HEK293 (cell line): ENCODE results near the gene PACSIN2.

Experiments
- HOXD13 ChIP-seq: sonication (generic); formaldehyde crosslinking; IDR thresholded peaks from 2 replicates; pipeline ENCODE4 v1.8.0; 2022; ENCODE audit warnings: missing genetic modification reagents, borderline replicate concordance
- KLF7 ChIP-seq: fragments of 450-650 bp; formaldehyde crosslinking; IDR thresholded peaks from 2 replicates; pipeline ENCODE4 v1.5.1; 2016; ENCODE audit warnings: missing biosample characterization, missing genetic modification characterization, borderline replicate concordance
- KLF9 ChIP-seq: fragments of 450-650 bp; formaldehyde crosslinking; IDR thresholded peaks from 2 replicates; pipeline ENCODE4 v1.5.1; 2016; ENCODE audit warnings: missing biosample characterization, missing genetic modification characterization, low read depth
- MYNN ChIP-seq: fragments of 450-650 bp; formaldehyde crosslinking; IDR thresholded peaks from 2 replicates; pipeline ENCODE4 v1.5.1; 2016; ENCODE audit warnings: missing biosample characterization, missing genetic modification characterization, borderline replicate concordance
- PRDM1 ChIP-seq: fragments of 450-650 bp; formaldehyde crosslinking; IDR thresholded peaks from 2 replicates; pipeline ENCODE4; 2016; ENCODE audit warnings: missing biosample characterization, missing genetic modification characterization
- PRDM6 ChIP-seq: fragments of 450-650 bp; formaldehyde crosslinking; IDR thresholded peaks from 2 replicates; pipeline ENCODE4 v1.5.1; 2017; ENCODE audit warnings: missing biosample characterization, missing genetic modification characterization
- SP3 ChIP-seq: fragments of 450-650 bp; formaldehyde crosslinking; IDR thresholded peaks from 2 replicates; pipeline ENCODE4 v1.5.1; 2016; ENCODE audit warnings: missing biosample characterization, missing genetic modification characterization
- WT1 ChIP-seq: fragments of 450-650 bp; formaldehyde crosslinking; IDR thresholded peaks from 2 replicates; pipeline ENCODE4 v1.5.1; 2016; ENCODE audit warnings: missing biosample characterization, missing genetic modification characterization
- ZBTB17 ChIP-seq: fragments of 450-650 bp; formaldehyde crosslinking; IDR thresholded peaks from 2 replicates; pipeline ENCODE4 v1.5.1; 2016; ENCODE audit warnings: missing biosample characterization, missing genetic modification characterization
- ZBTB21 ChIP-seq: fragments of 450-650 bp; formaldehyde crosslinking; IDR thresholded peaks from 2 replicates; pipeline ENCODE4 v1.5.1; 2017; ENCODE audit warnings: missing biosample characterization, missing genetic modification characterization
- ZBTB6 ChIP-seq: fragments of 450-650 bp; formaldehyde crosslinking; IDR thresholded peaks from 2 replicates; pipeline ENCODE4 v1.5.1; 2017; ENCODE audit warnings: missing biosample characterization, missing genetic modification characterization
- ZBTB7A ChIP-seq: fragments of 450-650 bp; formaldehyde crosslinking; IDR thresholded peaks from 2 replicates; pipeline ENCODE4 v1.5.1; 2016; ENCODE audit warnings: low read depth, missing biosample characterization, missing genetic modification characterization
- ZBTB8A ChIP-seq: fragments of 450-650 bp; formaldehyde crosslinking; IDR thresholded peaks from 2 replicates; pipeline ENCODE4 v1.5.1; 2016; ENCODE audit warnings: missing biosample characterization, missing genetic modification characterization
- ZEB2 ChIP-seq: fragments of 450-650 bp; formaldehyde crosslinking; IDR thresholded peaks from 2 replicates; pipeline ENCODE4 v1.5.1; 2016; ENCODE audit warnings: missing biosample characterization, missing genetic modification characterization
- ZFHX2 ChIP-seq: fragments of 450-650 bp; formaldehyde crosslinking; conservative IDR thresholded peaks from 2 replicates; pipeline ENCODE4 v1.5.1; 2016; ENCODE audit warnings: missing biosample characterization, missing genetic modification characterization
- ZFP69B ChIP-seq: fragments of 450-650 bp; formaldehyde crosslinking; IDR thresholded peaks from 2 replicates; pipeline ENCODE4 v1.5.1; 2016; ENCODE audit warnings: missing biosample characterization, missing genetic modification characterization
- ZIC2 ChIP-seq: fragments of 450-650 bp; formaldehyde crosslinking; IDR thresholded peaks from 2 replicates; pipeline ENCODE4 v1.5.1; 2016; ENCODE audit warnings: missing biosample characterization, missing genetic modification characterization
- ZNF133 ChIP-seq: fragments of 450-650 bp; formaldehyde crosslinking; IDR thresholded peaks from 2 replicates; pipeline ENCODE4 v1.5.1; 2016; ENCODE audit warnings: missing biosample characterization, missing genetic modification characterization
- ZNF140 ChIP-seq: fragments of 450-650 bp; formaldehyde crosslinking; IDR thresholded peaks from 2 replicates; pipeline ENCODE4 v1.5.1; 2016; ENCODE audit warnings: missing biosample characterization, missing genetic modification characterization
- ZNF157 ChIP-seq: fragments of 450-650 bp; formaldehyde crosslinking; IDR thresholded peaks from 2 replicates; pipeline ENCODE4 v1.5.1; 2016; ENCODE audit warnings: missing biosample characterization, missing genetic modification characterization
- ZNF174 ChIP-seq: fragments of 450-650 bp; formaldehyde crosslinking; IDR thresholded peaks from 2 replicates; pipeline ENCODE4 v1.5.0; 2017; ENCODE audit warnings: missing biosample characterization, mild to moderate bottlenecking, missing genetic modification characterization
- ZNF202 ChIP-seq: fragments of 450-650 bp; formaldehyde crosslinking; IDR thresholded peaks from 2 replicates; pipeline ENCODE4 v1.5.1; 2016; ENCODE audit warnings: missing biosample characterization, missing genetic modification characterization, borderline replicate concordance
- ZNF221 ChIP-seq: fragments of 450-650 bp; formaldehyde crosslinking; IDR thresholded peaks from 2 replicates; pipeline ENCODE4 v1.5.1; 2017; ENCODE audit warnings: missing biosample characterization, missing genetic modification characterization, borderline replicate concordance
- ZNF324 ChIP-seq: fragments of 450-650 bp; formaldehyde crosslinking; IDR thresholded peaks from 2 replicates; pipeline ENCODE4 v1.5.1; 2016; ENCODE audit warnings: missing biosample characterization, missing genetic modification characterization
- ZNF416 ChIP-seq: fragments of 450-650 bp; formaldehyde crosslinking; IDR thresholded peaks from 2 replicates; pipeline ENCODE4 v1.5.1; 2016; ENCODE audit warnings: missing biosample characterization, missing genetic modification characterization
- ZNF48 ChIP-seq: fragments of 450-650 bp; formaldehyde crosslinking; IDR thresholded peaks from 2 replicates; pipeline ENCODE4 v1.5.1; 2016; ENCODE audit warnings: missing biosample characterization, missing genetic modification characterization
- ZNF514 ChIP-seq: fragments of 450-650 bp; formaldehyde crosslinking; IDR thresholded peaks from 2 replicates; pipeline ENCODE4 v1.5.1; 2016; ENCODE audit warnings: missing biosample characterization, missing genetic modification characterization
- ZNF544 ChIP-seq: fragments of 450-650 bp; formaldehyde crosslinking; IDR thresholded peaks from 2 replicates; pipeline ENCODE4 v1.5.0; 2017; ENCODE audit warnings: missing biosample characterization, missing genetic modification characterization
- ZNF548 ChIP-seq: fragments of 450-650 bp; formaldehyde crosslinking; IDR thresholded peaks from 2 replicates; pipeline ENCODE4 v1.5.1; 2016; ENCODE audit warnings: missing biosample characterization, missing genetic modification characterization
- ZNF561 ChIP-seq: fragments of 450-650 bp; IDR thresholded peaks from 2 replicates; pipeline ENCODE4 v1.5.1; 2018; ENCODE audit warnings: missing biosample characterization, missing genetic modification characterization, borderline replicate concordance
- ZNF600 ChIP-seq: fragments of 450-650 bp; formaldehyde crosslinking; IDR thresholded peaks from 2 replicates; pipeline ENCODE4 v1.5.1; 2016; ENCODE audit warnings: missing biosample characterization, missing genetic modification characterization
- ZNF610 ChIP-seq: fragments of 450-650 bp; formaldehyde crosslinking; IDR thresholded peaks from 2 replicates; pipeline ENCODE4 v1.5.1; 2016; ENCODE audit warnings: missing biosample characterization, missing genetic modification characterization, borderline replicate concordance
- ZNF621 ChIP-seq: fragments of 450-650 bp; formaldehyde crosslinking; IDR thresholded peaks from 2 replicates; pipeline ENCODE4 v1.5.1; 2017; ENCODE audit warnings: missing biosample characterization, missing genetic modification characterization
- ZNF776 ChIP-seq: fragments of 450-650 bp; formaldehyde crosslinking; IDR thresholded peaks from 2 replicates; pipeline ENCODE4 v1.5.0; 2017; ENCODE audit warnings: missing biosample characterization, missing genetic modification characterization, borderline replicate concordance
- ZNF830 ChIP-seq: fragments of 450-650 bp; IDR thresholded peaks from 2 replicates; pipeline ENCODE4 v1.5.0; 2018; ENCODE audit warnings: missing biosample characterization, missing genetic modification characterization, low read depth, mild to moderate bottlenecking, moderate library complexity
- ZNF843 ChIP-seq: fragments of 450-650 bp; formaldehyde crosslinking; IDR thresholded peaks from 2 replicates; pipeline ENCODE4 v1.5.1; 2016; ENCODE audit warnings: missing biosample characterization, missing genetic modification characterization
- ZSCAN16 ChIP-seq: fragments of 450-650 bp; formaldehyde crosslinking; IDR thresholded peaks from 2 replicates; pipeline ENCODE4 v1.5.1; 2016; ENCODE audit warnings: missing biosample characterization, missing genetic modification characterization
- ZSCAN23 ChIP-seq: fragments of 450-650 bp; formaldehyde crosslinking; IDR thresholded peaks from 2 replicates; pipeline ENCODE4 v1.5.1; 2016; ENCODE audit warnings: missing biosample characterization, missing genetic modification characterization
- TF ChIP-seq, protein P1 (sequence below): fragments of 450-650 bp; formaldehyde crosslinking; IDR thresholded peaks from 2 replicates; pipeline ENCODE4 v1.5.1; 2016; ENCODE audit warnings: missing biosample characterization, missing genetic modification characterization
- TF ChIP-seq, protein P2 (sequence below): fragments of 450-650 bp; formaldehyde crosslinking; IDR thresholded peaks from 2 replicates; pipeline ENCODE4 v1.5.1; 2016; ENCODE audit warnings: missing biosample characterization, missing genetic modification characterization

Gene PACSIN2

GRCh38 chr22:43014316-43014868 lies 557 bp downstream of the PACSIN2 start (continued):
- TF ChIP-seq PRDM6: no peak
- TF ChIP-seq, protein P1, sequence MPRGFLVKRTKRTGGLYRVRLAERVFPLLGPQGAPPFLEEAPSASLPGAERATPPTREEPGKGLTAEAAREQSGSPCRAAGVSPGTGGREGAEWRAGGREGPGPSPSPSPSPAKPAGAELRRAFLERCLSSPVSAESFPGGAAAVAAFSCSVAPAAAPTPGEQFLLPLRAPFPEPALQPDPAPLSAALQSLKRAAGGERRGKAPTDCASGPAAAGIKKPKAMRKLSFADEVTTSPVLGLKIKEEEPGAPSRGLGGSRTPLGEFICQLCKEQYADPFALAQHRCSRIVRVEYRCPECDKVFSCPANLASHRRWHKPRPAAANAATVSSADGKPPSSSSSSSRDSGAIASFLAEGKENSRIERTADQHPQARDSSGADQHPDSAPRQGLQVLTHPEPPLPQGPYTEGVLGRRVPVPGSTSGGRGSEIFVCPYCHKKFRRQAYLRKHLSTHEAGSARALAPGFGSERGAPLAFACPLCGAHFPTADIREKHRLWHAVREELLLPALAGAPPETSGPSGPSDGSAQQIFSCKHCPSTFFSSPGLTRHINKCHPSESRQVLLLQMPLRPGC: no peak
- no peak for TF ChIP-seq ZNF133 (tag by site-specific recombination)
- no peak for TF ChIP-seq ZBTB21 (tag by site-specific recombination)
- TF ChIP-seq ZBTB17: no peak
- no peak for TF ChIP-seq ZNF776
- no peak for TF ChIP-seq ZSCAN16
- TF ChIP-seq KLF7 (tag by site-specific recombination): no peak
- TF ChIP-seq ZNF157 (tag by site-specific recombination): no peak
- TF ChIP-seq ZNF140 (tag by site-specific recombination): no peak
- no peak for TF ChIP-seq ZNF221
- TF ChIP-seq, protein P2, sequence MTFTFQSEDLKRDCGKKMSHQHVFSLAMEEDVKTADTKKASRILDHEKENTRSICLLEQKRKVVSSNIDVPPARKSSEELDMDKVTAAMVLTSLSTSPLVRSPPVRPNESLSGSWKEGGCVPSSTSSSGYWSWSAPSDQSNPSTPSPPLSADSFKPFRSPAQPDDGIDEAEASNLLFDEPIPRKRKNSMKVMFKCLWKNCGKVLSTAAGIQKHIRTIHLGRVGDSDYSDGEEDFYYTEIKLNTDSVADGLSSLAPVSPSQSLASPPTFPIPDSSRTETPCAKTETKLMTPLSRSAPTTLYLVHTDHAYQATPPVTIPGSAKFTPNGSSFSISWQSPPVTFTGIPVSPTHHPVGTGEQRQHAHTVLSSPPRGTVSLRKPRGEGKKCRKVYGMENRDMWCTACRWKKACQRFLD (tag by site-specific recombination): no peak
- TF ChIP-seq ZNF202 (tag by site-specific recombination): no peak
- peak; percentile 70 for TF ChIP-seq KLF9 (tag by site-specific recombination)
- no peak; the same call in 1 of the 2 replicates for TF ChIP-seq ZIC2 (tag by site-specific recombination)
- TF ChIP-seq ZSCAN23 (tag by site-specific recombination): no peak
- no peak for TF ChIP-seq ZNF843 (tag by site-specific recombination)
- TF ChIP-seq ZNF600 (tag by site-specific recombination): no peak
- TF ChIP-seq ZFHX2 (tag by site-specific recombination): no peak
- TF ChIP-seq ZEB2 (tag by site-specific recombination): no peak
- TF ChIP-seq ZNF561: no peak
- peak; percentile 42 for TF ChIP-seq SP3 (tag by site-specific recombination)
- no peak for TF ChIP-seq ZNF48 (tag by site-specific recombination)
- no peak for TF ChIP-seq MYNN (tag by site-specific recombination)
- no peak for TF ChIP-seq PRDM1 (tag by site-specific recombination)
- TF ChIP-seq ZNF621 (tag by site-specific recombination): no peak
- TF ChIP-seq ZNF548: no peak
- TF ChIP-seq ZBTB7A (tag by site-specific recombination): no peak
- no peak for TF ChIP-seq HOXD13
- no peak for TF ChIP-seq ZNF514 (tag by site-specific recombination)
- no peak for TF ChIP-seq ZFP69B (tag by site-specific recombination)
- TF ChIP-seq WT1 (tag by site-specific recombination): peak; percentile 14; the same call in 1 of the 2 replicates
- no peak for TF ChIP-seq ZNF610 (tag by site-specific recombination)
- TF ChIP-seq ZBTB6 (tag by site-specific recombination): no peak
- no peak for TF ChIP-seq ZBTB8A (tag by site-specific recombination)
- no peak for TF ChIP-seq ZNF830
- TF ChIP-seq ZNF324: no peak
- no peak for TF ChIP-seq ZNF174 (tag by site-specific recombination)
- no peak for TF ChIP-seq ZNF416 (tag by site-specific recombination)
- no peak for TF ChIP-seq ZNF544 (tag by site-specific recombination)
